Measurements from ENCODE around the gene TOX3. TPM values are rescaled to one million over a fixed set of nuclear protein-coding genes. Genes with fewer than 3 reads are reported as not detected.

Gene TOX3
- total and polyA plus RNA-seq, 2 donors (not counting 1 experiment from before 2014, with no cell fraction given): not detected

- Histone ChIP-seq H4K20me1 (ENCODE audit: control insufficient read depth, insufficient read depth, low read length, poor library complexity, severe bottlenecking) (no peaks in the 10 kb centered on the region), H3K4me3 (ENCODE audit: control extremely low read depth in 1 of 5, extremely low read depth in 1 of 5, insufficient read depth in 1 of 5, low read depth in 2 of 5, low read length in 4 of 5) (no peak overlapping the region), H3K4me1 (ENCODE audit: control insufficient read depth in 2 of 2, insufficient read depth in 2 of 2, low read length in 2 of 2) (no peaks in the 10 kb centered on the region), H3K4me2 (replicated peaks; ENCODE audit: low read depth, low read length, poor library complexity, severe bottlenecking) (no peak overlapping the region), H3K9me3 (ENCODE audit: control extremely low read depth in 1 of 3, control insufficient read depth in 2 of 3, insufficient read depth in 1 of 3, low read length in 2 of 3) (no peaks in the 10 kb centered on the region), H2AFZ (ENCODE audit: insufficient read depth, low read depth, low read length, poor library complexity, severe bottlenecking) (no peak overlapping the region), H3K79me2 (ENCODE audit: control insufficient read depth, insufficient read depth, low read length) (no peaks in the 10 kb centered on the region), H3K36me3 (replicated peaks in 1 of 2; ENCODE audit: control extremely low read depth in 1 of 2, control insufficient read depth in 1 of 2, extremely low read depth in 1 of 2, insufficient read depth in 2 of 2, low read length in 1 of 2) (no peaks in the 10 kb centered on the region), H3K9ac (ENCODE audit: low read length) (no peak overlapping the region), H3K27ac (ENCODE audit: low read length in 2 of 2) (no peak overlapping the region), H3K27me3 (replicated peaks in 1 of 4; ENCODE audit: control extremely low read depth in 1 of 4, control insufficient read depth in 3 of 4, insufficient read depth in 4 of 4, low read length in 3 of 4) (peaks cover 0 to 28% (median 7%) of the 10 kb centered on the region in 4 experiments)
- POLR2A ChIA-PET: no interaction called here
- DNase-seq (no peak), ATAC-seq (ENCODE audit: low read depth) (no peak)
- CTCF ChIA-PET: no interaction called here
- Mint-ChIP-seq H3K27me3 (peaks cover 28% of the 10 kb centered on the region), H3K9me3 (ENCODE audit: insufficient read depth) (no peaks in the 10 kb centered on the region), H3K27ac (no peak overlapping the region), H3K4me3 (no peak overlapping the region), H3K4me1 (peaks cover 8% of the 10 kb centered on the region)
- 21% methylated on average over 6 of the region's 11 CpGs for WGBS (ENCODE audit: insufficient coverage)
- TF ChIP-seq, protein P1, sequence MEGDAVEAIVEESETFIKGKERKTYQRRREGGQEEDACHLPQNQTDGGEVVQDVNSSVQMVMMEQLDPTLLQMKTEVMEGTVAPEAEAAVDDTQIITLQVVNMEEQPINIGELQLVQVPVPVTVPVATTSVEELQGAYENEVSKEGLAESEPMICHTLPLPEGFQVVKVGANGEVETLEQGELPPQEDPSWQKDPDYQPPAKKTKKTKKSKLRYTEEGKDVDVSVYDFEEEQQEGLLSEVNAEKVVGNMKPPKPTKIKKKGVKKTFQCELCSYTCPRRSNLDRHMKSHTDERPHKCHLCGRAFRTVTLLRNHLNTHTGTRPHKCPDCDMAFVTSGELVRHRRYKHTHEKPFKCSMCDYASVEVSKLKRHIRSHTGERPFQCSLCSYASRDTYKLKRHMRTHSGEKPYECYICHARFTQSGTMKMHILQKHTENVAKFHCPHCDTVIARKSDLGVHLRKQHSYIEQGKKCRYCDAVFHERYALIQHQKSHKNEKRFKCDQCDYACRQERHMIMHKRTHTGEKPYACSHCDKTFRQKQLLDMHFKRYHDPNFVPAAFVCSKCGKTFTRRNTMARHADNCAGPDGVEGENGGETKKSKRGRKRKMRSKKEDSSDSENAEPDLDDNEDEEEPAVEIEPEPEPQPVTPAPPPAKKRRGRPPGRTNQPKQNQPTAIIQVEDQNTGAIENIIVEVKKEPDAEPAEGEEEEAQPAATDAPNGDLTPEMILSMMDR (IDR thresholded peaks at IDR 0.05): no peak
- no peak for TF ChIP-seq EZH2 (IDR thresholded peaks at IDR 0.05; ENCODE audit: borderline replicate concordance, insufficient read depth, low read depth, low read length, poor library complexity, severe bottlenecking)
- intact Hi-C loops (cut with micrococcal nuclease): no loop called here
Observed at GRCh38 chr16:52549011-52549692, 2.2 kb upstream of the TOX3 start.

GRCh38 chr16:52548261-52549010 lies 1.5 kb upstream of the TOX3 start:
- H3K4me3 ChIP-seq (ENCODE audit: control extremely low read depth in 1 of 5, extremely low read depth in 1 of 5, insufficient read depth in 1 of 5, low read depth in 2 of 5, low read length in 4 of 5): no peak overlapping the region
- ATAC-seq (ENCODE audit: low read depth): no peak
- H3K27me3 ChIP-seq (replicated peaks in 1 of 4; ENCODE audit: control extremely low read depth in 1 of 4, control insufficient read depth in 3 of 4, insufficient read depth in 4 of 4, low read length in 3 of 4): peaks cover 0 to 28% (median 8%) of the 10 kb centered on the region in 4 experiments
- no peak overlapping the region for H3K27ac ChIP-seq (ENCODE audit: low read length in 2 of 2)
- intact Hi-C loops (cut with micrococcal nuclease): no loop called here
- no peak overlapping the region for H2AFZ ChIP-seq (ENCODE audit: insufficient read depth, low read depth, low read length, poor library complexity, severe bottlenecking)
- no peaks in the 10 kb centered on the region for H3K9me3 ChIP-seq (ENCODE audit: control extremely low read depth in 1 of 3, control insufficient read depth in 2 of 3, insufficient read depth in 1 of 3, low read length in 2 of 3)
- TF ChIP-seq EZH2 (IDR thresholded peaks at IDR 0.05; ENCODE audit: borderline replicate concordance, insufficient read depth, low read depth, low read length, poor library complexity, severe bottlenecking): no peak
- TF ChIP-seq, protein P1 (IDR thresholded peaks at IDR 0.05): no peak
- 13% methylated on average over 6 of the region's 10 CpGs for WGBS (ENCODE audit: insufficient coverage)
- no peak overlapping the region for H3K27ac Mint-ChIP-seq
- no peak overlapping the region for H3K4me3 Mint-ChIP-seq
- ChIA-PET CTCF (no interaction called here), POLR2A (no interaction called here)
- H4K20me1 ChIP-seq (ENCODE audit: control insufficient read depth, insufficient read depth, low read length, poor library complexity, severe bottlenecking): no peaks in the 10 kb centered on the region
- no peak overlapping the region for H3K9ac ChIP-seq (ENCODE audit: low read length)
- H3K4me2 ChIP-seq (replicated peaks; ENCODE audit: low read depth, low read length, poor library complexity, severe bottlenecking): no peak overlapping the region
- no peaks in the 10 kb centered on the region for H3K9me3 Mint-ChIP-seq (ENCODE audit: insufficient read depth)
- no peaks in the 10 kb centered on the region for H3K4me1 ChIP-seq (ENCODE audit: control insufficient read depth in 2 of 2, insufficient read depth in 2 of 2, low read length in 2 of 2)
- H3K4me1 Mint-ChIP-seq: peaks cover 8% of the 10 kb centered on the region
- no peak for DNase-seq
- H3K27me3 Mint-ChIP-seq: peaks cover 32% of the 10 kb centered on the region
- H3K36me3 ChIP-seq (replicated peaks in 1 of 2; ENCODE audit: control extremely low read depth in 1 of 2, control insufficient read depth in 1 of 2, extremely low read depth in 1 of 2, insufficient read depth in 2 of 2, low read length in 1 of 2): no peaks in the 10 kb centered on the region
- H3K79me2 ChIP-seq (ENCODE audit: control insufficient read depth, insufficient read depth, low read length): no peaks in the 10 kb centered on the region
